Measurements from ENCODE around the gene NTNG1. TPM values are rescaled to one million over a fixed set of nuclear protein-coding genes. Genes with fewer than 3 reads are reported as not detected.

NTNG1 gene
- polyA plus RNA-seq, 3 donors = 26.3 to 28.4 (median 26.5) TPM

DNA sequence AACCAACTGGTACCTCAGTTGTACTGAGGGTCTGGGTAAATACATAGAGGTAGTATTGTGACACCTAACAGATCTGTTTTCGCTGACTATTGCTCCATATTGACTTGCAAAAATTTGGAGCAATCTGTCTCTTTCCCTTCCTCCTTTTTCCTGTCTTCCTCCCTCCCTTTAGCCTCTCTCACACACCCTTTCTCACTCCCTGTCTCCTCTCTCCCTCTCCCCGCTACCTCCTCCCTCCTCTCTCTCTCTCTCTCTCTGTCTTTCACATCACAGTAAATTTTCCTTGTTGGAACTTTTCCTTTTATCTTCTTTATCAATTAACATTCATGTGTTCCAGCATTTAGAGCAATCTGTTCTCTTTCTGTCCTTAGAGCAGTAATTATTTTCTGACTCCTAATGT lies 278.2 kb downstream of the NTNG1 start:
- no peak for DNase-seq (ENCODE audit: extremely low read depth in 1 of 11, low read depth in 9 of 11, low spot score in 4 of 11)

DNA sequence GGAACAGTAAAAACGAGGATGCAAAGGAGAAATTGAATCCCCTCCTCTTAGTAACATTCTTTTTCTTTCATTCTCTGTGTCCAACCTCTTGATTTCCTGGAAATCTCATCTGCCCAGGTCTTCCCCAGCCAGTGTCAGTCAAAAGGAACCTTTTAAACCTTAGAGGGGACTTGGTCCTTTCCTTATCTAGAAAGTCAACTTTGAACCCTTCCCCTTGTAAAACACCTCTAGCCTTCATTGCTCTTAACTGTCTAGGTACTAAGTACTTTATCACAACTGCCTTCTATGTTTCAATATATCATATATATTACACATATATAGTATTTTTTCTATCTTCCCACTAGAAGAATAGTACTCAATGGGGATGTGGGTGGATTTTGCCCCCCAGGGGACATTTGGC lies 282.1 kb downstream of the NTNG1 start:
- no peak for DNase-seq (ENCODE audit: extremely low read depth in 1 of 11, low read depth in 9 of 11, low spot score in 4 of 11)

DNA sequence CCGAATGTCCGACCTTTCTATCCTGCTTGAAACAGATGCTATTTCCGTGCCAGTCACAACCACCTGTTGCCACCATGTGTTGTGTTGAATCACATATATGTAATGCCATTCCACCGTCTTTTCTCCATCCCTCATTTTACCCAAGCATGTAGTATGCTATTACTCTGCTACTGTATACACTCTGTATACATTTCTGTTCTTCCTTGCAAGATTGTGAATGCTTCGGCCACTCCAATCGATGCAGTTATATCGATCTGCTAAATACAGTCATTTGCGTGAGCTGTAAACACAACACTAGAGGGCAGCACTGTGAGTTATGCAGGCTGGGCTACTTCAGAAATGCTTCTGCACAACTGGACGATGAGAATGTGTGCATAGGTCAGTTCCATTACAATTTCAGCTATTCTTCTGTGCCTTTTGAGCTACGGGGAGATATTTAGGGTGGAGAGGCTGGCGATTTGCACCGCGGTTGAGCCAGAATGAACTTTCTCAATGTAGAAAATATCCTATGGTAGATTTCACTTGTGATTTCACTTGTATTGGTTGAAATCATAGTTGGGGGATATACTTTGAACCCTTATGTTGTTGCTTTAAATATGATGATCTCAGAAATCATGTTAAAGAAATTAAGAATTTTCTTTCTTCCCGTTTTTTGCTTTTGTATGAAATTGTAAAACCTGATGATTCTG lies 289.8 kb downstream of the NTNG1 start:
- DNase-seq (ENCODE audit: extremely low read depth in 1 of 11, low read depth in 9 of 11, low spot score in 4 of 11) = peak in 10 of 11 donors; percentile 7 to 25 (median 14)

DNA sequence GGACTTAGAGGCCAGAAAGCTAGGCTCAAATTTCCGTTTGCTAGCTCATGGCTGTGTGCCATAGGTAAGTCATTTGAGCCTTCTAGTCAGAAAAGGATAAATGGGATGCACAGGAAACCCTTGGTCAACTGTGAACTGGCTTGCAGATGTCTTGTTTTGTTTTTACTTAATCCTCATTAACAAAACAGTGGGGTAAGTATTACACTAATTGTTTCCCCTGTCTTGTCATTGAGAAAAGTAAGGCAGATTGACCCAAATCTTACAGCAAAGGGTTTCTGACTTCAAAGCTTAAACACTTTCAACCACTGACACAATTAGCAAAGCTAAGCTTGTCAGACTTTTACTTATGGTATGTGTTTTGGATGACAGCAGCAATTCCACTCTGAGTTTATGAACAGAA lies 291.3 kb downstream of the NTNG1 start:
- DNase-seq (ENCODE audit: extremely low read depth in 1 of 11, low read depth in 9 of 11, low spot score in 4 of 11) = no peak

DNA sequence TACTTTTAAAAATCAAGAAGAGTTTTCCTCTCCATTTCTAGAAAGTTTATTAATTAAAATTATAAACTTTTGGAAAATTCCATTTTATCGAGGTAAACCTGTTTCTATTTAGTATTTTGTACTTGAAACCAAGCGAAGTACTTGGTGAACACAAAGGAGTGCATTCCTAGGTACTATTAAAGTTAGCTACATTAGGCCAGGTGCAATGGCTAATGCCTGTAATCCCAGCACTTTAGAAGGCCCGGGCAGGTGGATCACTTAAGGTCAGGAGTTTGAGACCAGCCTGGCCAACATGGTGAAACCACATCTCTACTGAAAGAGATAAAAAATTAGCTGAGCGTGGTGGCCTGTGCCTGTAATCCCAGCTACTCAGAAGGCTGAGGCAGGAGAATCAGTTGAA lies 292.2 kb downstream of the NTNG1 start:
- no peak for DNase-seq (ENCODE audit: extremely low read depth in 1 of 11, low read depth in 9 of 11, low spot score in 4 of 11)

DNA sequence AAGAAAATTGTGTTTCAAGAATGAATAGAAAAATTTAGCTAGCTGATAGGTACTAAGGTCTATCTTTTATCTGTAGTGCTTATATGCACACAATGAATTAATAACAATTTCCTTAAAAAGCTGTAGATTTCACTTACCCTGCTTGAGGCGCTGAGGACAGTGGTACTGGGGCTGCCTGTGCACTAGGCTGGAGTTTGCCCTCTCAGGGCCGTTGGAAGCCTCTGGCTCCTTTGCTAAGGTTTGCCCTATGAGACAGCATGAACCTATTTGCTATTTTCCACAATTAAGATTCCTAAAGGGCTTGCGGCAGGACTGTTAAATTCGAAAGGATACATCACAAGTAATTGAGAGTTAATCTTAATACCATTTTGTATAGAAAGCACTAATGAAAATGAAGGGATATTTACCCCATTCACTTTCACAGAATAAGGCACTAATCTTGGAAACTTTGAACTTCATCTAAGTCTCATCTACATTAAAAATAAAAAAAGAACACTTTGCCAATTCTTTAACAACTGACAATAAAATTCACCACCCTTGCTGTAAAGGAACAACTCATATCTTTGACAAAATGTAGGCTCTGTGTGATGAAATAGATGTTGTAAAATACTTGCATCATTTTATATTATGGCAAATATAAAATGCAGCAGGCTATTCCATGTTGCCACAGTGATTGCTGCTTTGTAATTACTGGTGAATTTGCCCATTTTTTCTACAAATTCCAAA lies 293.0 kb downstream of the NTNG1 start:
- no peak for DNase-seq (ENCODE audit: extremely low read depth in 1 of 11, low read depth in 9 of 11, low spot score in 4 of 11)

DNA sequence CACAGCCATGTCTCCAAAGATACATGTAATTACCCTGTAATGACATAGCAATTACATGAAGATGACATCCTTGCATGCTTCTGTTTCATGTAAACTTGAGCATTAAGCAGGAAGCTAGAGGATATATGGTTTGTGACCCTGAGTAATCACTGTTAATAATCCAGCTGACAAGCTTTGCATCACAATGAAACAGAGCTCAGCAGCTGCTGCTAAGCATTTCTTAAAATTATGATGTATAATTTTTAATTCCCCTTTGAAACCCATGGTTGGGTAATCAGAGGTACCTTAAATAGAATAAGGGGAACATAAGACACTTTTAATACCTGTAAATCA lies 293.5 kb downstream of the NTNG1 start:
- no peak for DNase-seq (ENCODE audit: extremely low read depth in 1 of 11, low read depth in 9 of 11, low spot score in 4 of 11)

DNA sequence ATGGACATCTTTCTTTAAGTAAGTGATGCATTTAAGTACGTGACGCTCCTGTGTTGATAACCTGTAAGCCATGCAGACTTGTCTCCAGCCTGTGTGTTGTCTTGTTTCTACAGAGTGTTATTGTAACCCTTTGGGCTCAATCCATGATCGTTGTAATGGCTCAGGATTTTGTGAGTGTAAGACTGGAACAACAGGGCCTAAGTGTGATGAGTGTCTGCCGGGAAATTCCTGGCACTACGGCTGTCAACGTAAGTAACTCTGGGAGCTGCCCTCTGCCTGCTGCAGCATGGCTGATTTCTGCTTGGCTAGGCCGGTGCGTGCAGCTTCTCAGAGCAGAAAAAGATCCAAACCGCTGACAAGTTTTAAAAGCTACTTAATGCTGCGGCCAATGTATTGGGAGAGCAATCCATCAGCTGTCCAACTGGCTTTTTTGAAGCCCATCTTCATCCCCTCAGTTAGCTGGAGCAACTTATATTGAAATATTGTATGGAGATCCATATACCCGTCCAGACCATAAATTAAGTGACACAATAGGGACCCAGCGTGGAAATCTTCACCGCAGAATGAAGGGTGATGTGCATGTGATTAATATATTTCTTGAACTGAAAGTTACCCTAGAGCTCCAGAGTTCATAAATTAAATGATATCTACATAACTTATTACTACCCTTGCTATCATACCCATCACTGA lies 295.9 kb downstream of the NTNG1 start:
- no peak for DNase-seq (ENCODE audit: extremely low read depth in 1 of 11, low read depth in 9 of 11, low spot score in 4 of 11)

DNA sequence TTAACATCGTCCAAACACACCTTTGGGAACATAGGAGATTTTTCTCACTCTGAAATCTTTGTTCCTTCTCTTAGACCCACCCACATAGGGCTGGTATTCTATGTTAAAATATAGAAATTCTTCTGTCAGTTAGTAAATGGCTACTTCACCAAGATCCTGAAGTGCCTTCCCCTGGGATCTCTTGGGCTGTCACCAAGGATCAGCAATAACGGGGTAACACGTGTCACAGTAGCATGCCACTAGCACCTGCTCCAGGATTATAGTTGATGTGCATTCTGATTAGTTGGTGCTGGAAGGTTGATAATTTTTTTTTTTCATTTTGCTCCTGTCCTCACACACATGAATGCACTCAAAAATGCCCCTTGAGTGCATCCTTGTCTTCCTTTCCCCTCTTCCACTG lies 298.7 kb downstream of the NTNG1 start:
- DNase-seq (ENCODE audit: extremely low read depth in 1 of 11, low read depth in 9 of 11, low spot score in 4 of 11) = no peak

DNA sequence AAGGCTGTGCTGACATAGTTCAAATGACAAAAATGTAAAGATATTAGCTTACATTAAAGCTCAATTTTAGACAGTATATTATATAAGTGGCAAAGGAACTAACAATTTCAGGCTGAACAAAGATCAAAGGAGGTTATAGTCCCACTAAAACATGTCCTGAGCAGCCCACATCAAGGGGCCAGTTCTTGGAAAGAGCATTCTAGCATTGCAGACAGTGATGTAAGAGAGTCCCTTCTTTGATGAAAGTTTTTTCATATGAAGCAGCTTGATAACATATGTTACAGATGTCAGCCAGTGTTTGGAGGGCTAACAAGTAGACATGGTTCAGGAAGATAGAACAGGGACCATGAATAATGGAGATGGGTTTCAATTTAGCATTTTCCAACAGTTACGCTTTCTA lies 301.7 kb downstream of the NTNG1 start:
- no peak for DNase-seq (ENCODE audit: extremely low read depth in 1 of 11, low read depth in 9 of 11, low spot score in 4 of 11)

DNA sequence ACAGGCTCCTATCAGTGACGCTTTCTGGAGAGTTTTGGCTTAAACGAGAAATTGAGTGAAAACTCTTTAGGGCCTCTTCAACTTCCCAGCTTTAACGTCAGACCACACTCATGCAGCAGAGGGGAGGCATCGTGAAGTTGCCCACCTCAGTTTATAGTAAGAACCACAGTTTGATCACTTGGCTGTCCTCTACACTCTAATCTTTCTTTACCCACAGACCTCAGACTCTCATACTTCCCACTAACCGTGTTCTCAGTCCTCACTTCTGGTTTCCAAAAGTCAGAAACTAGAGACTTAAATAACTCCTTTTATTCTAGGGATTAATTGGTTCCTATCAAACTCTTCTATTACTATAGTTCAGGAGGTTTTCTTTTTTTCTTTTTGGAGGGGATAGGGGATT lies 302.2 kb downstream of the NTNG1 start:
- DNase-seq (ENCODE audit: extremely low read depth in 1 of 11, low read depth in 9 of 11, low spot score in 4 of 11) = no peak

DNA sequence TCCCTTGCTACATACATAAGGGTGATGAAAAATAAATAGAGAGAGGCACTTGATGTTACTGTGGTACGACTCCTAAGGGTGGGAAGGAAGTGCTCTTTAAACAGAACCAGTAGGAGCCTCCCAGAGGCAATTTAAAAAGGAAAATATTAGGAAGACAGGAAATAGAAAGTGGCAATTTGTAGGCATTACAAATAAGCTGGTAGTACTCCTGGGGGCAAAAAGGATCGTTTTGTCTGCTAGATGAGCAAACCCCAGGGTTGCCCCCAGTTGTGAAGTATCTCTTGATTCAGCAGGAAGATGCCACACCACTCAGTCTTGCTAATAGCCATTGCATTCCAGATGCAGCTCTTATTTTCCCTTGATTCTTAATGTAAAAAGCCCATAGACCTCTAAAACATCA lies 303.0 kb downstream of the NTNG1 start:
- DNase-seq (ENCODE audit: extremely low read depth in 1 of 11, low read depth in 9 of 11, low spot score in 4 of 11) = no peak

DNA sequence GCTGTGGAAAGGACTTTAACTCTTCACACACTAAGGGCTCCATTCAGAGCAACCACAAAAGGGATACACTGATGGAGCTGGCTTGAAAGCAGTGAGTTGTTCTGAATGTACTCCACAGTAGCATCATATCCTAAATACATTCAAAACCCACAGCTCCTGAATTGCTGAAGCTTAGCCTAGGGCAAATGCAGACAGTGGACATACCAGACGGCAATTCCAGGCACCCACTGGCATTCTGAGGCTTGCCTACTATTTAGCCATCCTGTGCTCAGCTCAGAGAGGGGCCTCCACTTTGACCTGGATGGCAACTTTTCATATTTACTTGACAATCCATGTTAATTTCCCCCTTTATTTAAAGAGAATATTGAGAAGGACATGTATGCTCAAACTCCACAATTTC lies 303.5 kb downstream of the NTNG1 start:
- no peak for DNase-seq (ENCODE audit: extremely low read depth in 1 of 11, low read depth in 9 of 11, low spot score in 4 of 11)

DNA sequence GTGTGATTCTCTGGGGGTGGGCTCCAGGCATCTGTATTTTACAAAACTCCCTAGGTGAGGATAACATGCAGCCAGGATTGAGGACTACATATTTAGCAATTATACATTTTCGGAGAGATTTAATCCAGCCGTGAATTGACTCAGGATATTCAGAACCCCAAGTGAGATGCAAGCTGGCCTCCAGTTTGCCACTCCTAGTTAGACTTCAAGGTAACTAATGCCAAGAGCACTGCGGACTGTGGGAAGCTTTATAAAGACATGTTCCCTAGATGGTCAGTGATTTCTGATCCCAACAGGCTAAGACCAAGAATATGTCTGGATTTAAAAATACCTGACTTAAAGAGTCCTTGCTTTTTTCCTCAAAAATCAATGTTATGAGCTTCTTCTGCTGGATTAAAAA lies 308.5 kb downstream of the NTNG1 start:
- no peak for DNase-seq (ENCODE audit: extremely low read depth in 1 of 11, low read depth in 9 of 11, low spot score in 4 of 11)

DNA sequence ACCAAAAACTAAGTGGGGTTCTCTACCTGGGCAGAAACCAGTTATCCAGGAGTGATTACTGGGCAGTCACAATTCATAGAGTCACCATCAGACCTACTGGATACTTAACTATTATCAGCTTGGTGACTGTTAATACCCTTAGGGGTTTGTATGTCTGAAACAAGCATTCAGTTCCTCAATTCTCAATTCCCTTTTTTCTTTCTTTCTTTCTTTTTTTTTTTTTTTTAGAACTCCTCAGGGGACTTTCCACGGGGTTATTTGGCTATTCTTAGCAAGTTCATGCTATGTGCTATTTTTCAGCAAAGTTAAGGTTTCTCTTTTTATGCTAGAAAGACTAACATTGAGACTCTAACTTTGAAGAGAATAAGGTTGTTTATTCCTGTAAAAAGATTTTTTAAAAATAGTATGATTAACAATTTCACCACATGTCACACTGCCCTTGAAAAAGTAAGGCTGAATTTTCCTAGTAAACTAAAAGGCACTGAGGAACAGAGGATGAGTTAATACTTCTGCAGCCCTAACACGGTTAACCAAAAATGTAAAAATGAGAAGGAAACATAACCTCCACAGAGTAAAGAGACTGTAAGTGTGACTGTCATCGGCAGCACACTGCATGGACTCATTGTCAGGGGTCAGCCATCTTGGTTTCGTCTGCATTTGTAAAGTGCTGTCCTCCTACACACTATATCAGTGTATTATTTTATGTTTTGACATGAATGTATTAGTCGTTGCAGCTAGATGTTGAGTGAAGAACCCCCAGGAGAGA lies 310.2 kb downstream of the NTNG1 start:
- DNase-seq (ENCODE audit: extremely low read depth in 1 of 11, low read depth in 9 of 11, low spot score in 4 of 11) = no peak

DNA sequence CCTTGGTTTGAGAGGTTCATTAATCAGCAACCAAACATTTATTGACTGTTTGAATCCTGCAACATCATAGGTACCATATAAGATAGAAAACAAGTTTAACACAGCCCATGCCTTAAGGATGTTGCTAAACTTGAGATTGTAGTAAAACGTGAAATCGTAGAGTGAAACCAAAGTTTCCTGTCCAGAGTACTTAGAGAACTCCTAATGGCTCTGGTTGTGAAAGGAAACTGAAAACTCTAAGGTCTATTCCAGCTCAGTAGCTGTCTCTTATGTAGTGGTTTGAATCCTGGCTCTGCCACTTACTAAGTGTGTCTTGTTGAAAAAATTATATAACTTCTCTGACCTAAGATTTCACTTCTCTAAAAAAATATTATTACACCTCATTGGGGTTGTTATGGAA lies 310.9 kb downstream of the NTNG1 start:
- DNase-seq (ENCODE audit: extremely low read depth in 1 of 11, low read depth in 9 of 11, low spot score in 4 of 11) = no peak

DNA sequence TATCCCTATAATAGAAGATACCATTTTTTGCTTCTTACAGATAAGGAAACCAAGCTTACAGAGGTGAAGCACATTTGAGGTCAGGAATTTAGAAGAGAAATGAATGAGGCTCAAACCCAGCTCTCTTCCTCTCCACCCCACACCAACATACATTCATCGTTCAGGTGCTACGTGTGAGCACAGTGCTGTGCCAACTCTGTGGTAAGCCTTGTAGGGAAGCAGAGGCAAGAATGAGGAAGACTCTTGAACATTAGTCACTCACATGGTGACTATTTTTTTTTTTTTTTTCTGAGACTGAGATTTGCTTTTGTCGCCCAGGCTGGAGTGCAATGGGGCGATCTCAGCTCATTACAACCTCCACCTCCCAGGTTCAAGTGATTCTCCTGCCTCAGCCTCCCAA lies 314.0 kb downstream of the NTNG1 start:
- no peak for DNase-seq (ENCODE audit: extremely low read depth in 1 of 11, low read depth in 9 of 11, low spot score in 4 of 11)

DNA sequence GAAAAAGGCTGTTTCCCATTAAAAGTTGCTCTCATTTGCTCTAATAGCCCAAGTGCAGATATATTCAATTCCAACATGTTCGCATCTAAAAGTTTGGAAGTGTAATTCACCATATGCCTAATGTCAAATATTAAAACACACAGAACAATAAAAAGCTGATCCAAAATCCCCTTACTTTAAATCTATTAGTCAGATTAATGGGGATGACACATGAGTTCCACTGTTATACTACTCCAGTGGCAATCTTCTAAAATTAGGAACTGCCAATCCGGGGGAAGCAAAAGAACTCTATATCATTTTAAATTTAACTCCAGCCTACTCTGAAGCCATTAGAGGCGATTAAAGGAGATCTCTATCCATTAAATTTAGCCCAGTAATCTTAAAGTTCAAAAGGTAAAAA lies 317.1 kb downstream of the NTNG1 start:
- no peak for DNase-seq (ENCODE audit: extremely low read depth in 1 of 11, low read depth in 9 of 11, low spot score in 4 of 11)

DNA sequence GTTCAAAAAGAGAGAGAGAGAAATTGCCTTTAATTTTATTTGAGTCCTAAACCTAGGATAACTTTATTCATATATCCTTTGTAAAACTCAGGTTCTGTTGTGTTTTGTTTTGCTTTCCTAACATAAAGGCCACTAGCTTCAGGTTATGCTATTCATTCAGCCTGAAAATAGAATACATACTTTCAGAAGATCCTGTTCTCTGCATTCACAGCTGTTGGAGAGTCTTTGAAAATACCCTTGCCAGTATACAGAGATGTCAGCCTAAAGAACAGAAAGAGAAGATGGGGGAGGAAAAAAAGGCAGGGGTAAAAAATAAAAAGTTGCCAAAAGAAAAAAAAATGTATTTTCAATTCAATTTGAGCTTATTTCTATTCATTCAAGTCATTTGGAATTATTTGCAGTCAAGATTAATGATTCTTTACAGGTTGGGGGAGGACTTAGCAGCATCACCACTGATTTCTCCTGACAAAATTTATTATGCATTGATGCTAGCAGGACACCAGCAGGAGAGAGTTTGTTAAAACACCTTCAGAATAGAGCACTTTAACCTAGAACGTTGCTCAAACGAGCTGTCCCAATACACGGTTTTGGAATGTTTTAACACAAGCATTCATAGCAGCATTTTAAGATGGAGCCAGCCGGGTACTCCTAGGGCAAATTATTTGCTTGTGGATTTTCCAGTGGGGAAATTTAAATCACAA lies 318.5 kb downstream of the NTNG1 start:
- no peak for DNase-seq (ENCODE audit: extremely low read depth in 1 of 11, low read depth in 9 of 11, low spot score in 4 of 11)

Measured in renal cortex interstitium (tissue), 11 donors.